OCI-M1 (cell line): ENCODE results near the gene MAPT.
"Not testable (repeated sequence)": the region's sequence is repeated elsewhere in the genome, so short reads cannot be mapped to it uniquely, and the experiment has no call there.

Experiments
- DNase-seq: peaks from one replicate; lab custom pipeline; 2025; lab: John Stamatoyannopoulos, UW

The MAPT gene

DNA sequence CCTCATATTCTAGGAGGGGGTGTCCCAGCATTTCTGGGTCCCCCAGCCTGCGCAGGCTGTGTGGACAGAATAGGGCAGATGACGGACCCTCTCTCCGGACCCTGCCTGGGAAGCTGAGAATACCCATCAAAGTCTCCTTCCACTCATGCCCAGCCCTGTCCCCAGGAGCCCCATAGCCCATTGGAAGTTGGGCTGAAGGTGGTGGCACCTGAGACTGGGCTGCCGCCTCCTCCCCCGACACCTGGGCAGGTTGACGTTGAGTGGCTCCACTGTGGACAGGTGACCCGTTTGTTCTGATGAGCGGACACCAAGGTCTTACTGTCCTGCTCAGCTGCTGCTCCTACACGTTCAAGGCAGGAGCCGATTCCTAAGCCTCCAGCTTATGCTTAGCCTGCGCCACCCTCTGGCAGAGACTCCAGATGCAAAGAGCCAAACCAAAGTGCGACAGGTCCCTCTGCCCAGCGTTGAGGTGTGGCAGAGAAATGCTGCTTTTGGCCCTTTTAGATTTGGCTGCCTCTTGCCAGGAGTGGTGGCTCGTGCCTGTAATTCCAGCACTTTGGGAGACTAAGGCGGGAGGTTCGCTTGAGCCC lies 116.3 kb downstream of the MAPT start:
- DNase-seq: no peak

DNA sequence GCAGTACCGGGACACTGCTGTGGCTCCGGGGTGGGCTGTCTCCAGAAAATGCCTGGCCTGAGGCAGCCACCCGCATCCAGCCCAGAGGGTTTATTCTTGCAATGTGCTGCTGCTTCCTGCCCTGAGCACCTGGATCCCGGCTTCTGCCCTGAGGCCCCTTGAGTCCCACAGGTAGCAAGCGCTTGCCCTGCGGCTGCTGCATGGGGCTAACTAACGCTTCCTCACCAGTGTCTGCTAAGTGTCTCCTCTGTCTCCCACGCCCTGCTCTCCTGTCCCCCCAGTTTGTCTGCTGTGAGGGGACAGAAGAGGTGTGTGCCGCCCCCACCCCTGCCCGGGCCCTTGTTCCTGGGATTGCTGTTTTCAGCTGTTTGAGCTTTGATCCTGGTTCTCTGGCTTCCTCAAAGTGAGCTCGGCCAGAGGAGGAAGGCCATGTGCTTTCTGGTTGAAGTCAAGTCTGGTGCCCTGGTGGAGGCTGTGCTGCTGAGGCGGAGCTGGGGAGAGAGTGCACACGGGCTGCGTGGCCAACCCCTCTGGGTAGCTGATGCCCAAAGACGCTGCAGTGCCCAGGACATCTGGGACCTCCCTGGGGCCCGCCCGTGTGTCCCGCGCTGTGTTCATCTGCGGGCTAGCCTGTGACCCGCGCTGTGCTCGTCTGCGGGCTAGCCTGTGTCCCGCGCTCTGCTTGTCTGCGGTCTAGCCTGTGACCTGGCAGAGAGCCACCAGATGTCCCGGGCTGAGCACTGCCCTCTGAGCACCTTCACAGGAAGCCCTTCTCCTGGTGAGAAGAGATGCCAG lies 117.6 kb downstream of the MAPT start:
- DNase-seq: no peak

DNA sequence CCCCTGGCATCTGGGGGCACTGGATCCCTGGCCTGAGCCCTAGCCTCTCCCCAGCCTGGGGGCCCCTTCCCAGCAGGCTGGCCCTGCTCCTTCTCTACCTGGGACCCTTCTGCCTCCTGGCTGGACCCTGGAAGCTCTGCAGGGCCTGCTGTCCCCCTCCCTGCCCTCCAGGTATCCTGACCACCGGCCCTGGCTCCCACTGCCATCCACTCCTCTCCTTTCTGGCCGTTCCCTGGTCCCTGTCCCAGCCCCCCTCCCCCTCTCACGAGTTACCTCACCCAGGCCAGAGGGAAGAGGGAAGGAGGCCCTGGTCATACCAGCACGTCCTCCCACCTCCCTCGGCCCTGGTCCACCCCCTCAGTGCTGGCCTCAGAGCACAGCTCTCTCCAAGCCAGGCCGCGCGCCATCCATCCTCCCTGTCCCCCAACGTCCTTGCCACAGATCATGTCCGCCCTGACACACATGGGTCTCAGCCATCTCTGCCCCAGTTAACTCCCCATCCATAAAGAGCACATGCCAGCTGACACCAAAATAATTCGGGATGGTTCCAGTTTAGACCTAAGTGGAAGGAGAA lies 118.2 kb downstream of the MAPT start:
- DNase-seq: no peak

DNA sequence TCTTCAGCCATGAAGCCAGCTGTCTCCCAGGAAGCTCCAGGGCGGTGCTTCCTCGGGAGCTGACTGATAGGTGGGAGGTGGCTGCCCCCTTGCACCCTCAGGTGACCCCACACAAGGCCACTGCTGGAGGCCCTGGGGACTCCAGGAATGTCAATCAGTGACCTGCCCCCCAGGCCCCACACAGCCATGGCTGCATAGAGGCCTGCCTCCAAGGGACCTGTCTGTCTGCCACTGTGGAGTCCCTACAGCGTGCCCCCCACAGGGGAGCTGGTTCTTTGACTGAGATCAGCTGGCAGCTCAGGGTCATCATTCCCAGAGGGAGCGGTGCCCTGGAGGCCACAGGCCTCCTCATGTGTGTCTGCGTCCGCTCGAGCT lies 118.8 kb downstream of the MAPT start:
- no peak for DNase-seq

DNA sequence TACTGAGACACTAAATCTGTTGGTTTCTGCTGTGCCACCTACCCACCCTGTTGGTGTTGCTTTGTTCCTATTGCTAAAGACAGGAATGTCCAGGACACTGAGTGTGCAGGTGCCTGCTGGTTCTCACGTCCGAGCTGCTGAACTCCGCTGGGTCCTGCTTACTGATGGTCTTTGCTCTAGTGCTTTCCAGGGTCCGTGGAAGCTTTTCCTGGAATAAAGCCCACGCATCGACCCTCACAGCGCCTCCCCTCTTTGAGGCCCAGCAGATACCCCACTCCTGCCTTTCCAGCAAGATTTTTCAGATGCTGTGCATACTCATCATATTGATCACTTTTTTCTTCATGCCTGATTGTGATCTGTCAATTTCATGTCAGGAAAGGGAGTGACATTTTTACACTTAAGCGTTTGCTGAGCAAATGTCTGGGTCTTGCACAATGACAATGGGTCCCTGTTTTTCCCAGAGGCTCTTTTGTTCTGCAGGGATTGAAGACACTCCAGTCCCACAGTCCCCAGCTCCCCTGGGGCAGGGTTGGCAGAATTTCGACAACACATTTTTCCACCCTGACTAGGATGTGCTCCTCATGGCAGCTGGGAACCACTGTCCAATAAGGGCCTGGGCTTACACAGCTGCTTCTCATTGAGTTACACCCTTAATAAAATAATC lies 119.3 kb downstream of the MAPT start:
- no peak for DNase-seq

DNA sequence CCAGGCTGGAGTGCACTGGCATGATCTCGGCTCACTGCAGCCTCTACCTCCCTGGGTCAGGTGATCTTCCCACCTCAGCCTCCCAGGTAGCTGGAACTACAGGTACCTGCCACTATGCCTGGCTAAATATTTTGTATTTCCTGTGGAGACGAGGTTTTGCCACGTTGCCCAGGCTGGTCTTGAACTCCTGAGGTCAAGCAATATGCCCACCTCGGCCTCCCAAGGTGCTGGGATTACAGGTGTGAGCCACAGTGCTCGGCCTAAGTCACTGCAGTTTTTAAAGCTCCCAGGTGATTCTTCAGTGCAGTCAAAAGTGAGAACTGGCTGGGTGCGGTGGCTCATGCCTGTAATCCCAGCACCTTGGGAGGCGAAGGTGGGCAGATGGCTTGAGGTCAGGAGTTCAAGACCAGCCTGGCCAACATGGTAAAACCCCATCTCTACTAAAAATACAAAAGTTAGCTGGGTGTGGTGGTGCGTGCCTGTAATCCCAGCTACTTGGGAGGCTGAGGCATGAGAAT lies 125.1 kb downstream of the MAPT start:
- DNase-seq: not testable (repeated sequence)

DNA sequence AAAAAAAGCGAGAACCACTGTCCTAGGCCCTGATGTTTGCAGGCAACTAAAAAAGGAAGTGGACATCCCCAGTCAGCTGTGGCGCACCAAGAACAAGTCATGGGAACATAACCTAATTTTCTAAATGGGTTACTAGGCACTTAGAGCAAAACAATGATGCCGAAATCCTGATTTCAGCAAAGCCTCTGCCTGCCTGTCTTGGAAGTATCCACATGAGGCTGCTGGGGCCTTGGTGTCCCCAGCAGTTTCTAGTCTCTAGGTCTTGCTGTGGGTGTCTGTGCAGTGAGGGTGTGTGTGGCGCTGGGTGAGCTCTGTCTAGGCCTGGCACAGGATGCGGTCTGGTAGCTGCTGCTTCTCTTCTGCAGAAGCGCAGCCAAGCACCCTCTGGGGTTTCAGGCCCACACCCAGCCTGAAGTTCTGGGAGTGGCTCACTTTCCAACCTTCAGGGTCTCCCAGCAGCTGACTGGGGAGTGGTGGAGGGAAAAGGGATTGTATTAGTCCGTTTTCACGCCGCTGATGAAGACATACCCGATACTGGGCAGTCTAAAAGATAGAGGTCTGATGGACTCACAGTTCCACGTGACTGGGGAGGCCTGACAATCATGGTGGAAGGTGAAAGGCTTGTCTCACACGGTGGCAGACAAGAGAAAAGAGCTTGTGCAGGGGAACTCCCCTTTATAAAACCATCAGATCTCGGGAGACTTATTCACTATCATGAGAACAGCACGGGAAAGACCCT lies 125.8 kb downstream of the MAPT start:
- no peak for DNase-seq

DNA sequence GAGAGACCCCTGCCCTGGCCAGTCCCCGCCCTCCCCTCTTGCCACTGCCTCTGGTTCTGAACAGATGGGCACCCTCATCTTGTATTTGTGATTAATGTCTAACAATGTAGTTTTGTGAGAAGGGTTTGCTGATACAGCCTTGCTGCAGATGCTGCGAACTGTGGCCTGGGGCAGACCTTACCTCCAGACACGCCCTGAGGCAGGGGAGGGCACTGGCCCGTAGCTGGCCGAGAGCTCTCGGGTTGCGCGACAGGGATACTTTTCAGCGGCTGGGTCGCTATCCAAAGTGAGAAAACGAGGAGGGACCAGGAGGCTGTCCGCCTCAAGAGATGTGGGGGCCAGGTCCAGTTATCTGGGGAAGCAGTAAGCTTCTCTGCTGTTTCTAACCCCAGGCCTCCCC lies 126.6 kb downstream of the MAPT start:
- no peak for DNase-seq

DNA sequence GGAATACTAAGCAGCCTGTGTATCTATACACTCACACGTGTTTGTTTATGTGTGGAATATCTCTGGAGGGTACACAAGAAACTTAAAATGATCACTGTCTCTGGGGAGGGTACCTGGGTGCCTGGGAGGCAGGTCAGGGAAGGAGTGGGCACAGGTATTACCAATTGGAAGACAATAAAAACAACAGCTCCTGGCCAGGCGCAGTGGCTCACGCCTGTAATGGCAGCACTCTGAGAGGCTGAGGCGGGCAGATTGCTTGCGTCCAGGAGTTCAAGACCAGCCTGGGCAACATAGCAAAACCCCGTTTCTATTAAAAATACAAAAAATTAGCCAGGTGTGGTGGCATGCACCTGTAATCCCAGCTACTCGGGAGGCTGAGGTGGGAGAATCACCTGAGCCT lies 129.0 kb downstream of the MAPT start:
- not testable (repeated sequence) for DNase-seq

DNA sequence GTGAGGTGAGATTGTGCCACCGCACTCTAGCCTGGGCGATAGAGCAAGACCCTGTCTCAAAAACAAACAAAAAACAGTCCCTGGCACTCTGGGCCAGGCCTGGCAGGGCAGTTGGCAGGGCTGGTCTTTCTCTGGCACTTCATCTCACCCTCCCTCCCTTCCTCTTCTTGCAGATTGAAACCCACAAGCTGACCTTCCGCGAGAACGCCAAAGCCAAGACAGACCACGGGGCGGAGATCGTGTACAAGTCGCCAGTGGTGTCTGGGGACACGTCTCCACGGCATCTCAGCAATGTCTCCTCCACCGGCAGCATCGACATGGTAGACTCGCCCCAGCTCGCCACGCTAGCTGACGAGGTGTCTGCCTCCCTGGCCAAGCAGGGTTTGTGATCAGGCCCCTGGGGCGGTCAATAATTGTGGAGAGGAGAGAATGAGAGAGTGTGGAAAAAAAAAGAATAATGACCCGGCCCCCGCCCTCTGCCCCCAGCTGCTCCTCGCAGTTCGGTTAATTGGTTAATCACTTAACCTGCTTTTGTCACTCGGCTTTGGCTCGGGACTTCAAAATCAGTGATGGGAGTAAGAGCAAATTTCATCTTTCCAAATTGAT lies 129.5 kb downstream of the MAPT start:
- no peak for DNase-seq

DNA sequence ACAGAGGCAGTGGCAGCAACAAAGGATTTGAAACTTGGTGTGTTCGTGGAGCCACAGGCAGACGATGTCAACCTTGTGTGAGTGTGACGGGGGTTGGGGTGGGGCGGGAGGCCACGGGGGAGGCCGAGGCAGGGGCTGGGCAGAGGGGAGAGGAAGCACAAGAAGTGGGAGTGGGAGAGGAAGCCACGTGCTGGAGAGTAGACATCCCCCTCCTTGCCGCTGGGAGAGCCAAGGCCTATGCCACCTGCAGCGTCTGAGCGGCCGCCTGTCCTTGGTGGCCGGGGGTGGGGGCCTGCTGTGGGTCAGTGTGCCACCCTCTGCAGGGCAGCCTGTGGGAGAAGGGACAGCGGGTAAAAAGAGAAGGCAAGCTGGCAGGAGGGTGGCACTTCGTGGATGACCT lies 130.2 kb downstream of the MAPT start:
- DNase-seq: no peak

DNA sequence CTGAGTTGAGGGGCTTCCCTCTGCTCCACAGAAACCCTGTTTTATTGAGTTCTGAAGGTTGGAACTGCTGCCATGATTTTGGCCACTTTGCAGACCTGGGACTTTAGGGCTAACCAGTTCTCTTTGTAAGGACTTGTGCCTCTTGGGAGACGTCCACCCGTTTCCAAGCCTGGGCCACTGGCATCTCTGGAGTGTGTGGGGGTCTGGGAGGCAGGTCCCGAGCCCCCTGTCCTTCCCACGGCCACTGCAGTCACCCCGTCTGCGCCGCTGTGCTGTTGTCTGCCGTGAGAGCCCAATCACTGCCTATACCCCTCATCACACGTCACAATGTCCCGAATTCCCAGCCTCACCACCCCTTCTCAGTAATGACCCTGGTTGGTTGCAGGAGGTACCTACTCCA lies 130.7 kb downstream of the MAPT start:
- no peak for DNase-seq

DNA sequence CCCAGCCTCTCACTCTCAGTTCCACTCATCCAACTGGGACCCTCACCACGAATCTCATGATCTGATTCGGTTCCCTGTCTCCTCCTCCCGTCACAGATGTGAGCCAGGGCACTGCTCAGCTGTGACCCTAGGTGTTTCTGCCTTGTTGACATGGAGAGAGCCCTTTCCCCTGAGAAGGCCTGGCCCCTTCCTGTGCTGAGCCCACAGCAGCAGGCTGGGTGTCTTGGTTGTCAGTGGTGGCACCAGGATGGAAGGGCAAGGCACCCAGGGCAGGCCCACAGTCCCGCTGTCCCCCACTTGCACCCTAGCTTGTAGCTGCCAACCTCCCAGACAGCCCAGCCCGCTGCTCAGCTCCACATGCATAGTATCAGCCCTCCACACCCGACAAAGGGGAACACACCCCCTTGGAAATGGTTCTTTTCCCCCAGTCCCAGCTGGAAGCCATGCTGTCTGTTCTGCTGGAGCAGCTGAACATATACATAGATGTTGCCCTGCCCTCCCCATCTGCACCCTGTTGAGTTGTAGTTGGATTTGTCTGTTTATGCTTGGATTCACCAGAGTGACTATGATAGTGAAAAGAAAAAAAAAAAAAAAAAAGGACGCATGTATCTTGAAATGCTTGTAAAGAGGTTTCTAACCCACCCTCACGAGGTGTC lies 131.3 kb downstream of the MAPT start:
- DNase-seq: no peak

DNA sequence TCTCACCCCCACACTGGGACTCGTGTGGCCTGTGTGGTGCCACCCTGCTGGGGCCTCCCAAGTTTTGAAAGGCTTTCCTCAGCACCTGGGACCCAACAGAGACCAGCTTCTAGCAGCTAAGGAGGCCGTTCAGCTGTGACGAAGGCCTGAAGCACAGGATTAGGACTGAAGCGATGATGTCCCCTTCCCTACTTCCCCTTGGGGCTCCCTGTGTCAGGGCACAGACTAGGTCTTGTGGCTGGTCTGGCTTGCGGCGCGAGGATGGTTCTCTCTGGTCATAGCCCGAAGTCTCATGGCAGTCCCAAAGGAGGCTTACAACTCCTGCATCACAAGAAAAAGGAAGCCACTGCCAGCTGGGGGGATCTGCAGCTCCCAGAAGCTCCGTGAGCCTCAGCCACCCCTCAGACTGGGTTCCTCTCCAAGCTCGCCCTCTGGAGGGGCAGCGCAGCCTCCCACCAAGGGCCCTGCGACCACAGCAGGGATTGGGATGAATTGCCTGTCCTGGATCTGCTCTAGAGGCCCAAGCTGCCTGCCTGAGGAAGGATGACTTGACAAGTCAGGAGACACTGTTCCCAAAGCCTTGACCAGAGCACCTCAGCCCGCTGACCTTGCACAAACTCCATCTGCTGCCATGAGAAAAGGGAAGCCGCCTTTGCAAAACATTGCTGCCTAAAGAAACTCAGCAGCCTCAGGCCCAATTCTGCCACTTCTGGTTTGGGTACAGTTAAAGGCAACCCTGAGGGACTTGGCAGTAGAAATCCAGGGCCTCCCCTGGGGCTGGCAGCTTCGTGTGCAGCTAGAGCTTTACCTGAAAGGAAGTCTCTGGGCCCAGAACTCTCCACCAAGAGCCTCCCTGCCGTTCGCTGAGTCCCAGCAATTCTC lies 132.1 kb downstream of the MAPT start:
- DNase-seq: no peak

DNA sequence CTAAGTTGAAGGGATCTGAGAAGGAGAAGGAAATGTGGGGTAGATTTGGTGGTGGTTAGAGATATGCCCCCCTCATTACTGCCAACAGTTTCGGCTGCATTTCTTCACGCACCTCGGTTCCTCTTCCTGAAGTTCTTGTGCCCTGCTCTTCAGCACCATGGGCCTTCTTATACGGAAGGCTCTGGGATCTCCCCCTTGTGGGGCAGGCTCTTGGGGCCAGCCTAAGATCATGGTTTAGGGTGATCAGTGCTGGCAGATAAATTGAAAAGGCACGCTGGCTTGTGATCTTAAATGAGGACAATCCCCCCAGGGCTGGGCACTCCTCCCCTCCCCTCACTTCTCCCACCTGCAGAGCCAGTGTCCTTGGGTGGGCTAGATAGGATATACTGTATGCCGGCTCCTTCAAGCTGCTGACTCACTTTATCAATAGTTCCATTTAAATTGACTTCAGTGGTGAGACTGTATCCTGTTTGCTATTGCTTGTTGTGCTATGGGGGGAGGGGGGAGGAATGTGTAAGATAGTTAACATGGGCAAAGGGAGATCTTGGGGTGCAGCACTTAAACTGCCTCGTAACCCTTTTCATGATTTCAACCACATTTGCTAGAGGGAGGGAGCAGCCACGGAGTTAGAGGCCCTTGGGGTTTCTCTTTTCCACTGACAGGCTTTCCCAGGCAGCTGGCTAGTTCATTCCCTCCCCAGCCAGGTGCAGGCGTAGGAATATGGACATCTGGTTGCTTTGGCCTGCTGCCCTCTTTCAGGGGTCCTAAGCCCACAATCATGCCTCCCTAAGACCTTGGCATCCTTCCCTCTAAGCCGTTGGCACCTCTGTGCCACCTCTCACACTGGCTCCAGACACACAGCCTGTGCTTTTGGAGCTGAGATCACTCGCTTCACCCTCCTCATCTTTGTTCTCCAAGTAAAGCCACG lies 133.0 kb downstream of the MAPT start:
- DNase-seq: no peak

DNA sequence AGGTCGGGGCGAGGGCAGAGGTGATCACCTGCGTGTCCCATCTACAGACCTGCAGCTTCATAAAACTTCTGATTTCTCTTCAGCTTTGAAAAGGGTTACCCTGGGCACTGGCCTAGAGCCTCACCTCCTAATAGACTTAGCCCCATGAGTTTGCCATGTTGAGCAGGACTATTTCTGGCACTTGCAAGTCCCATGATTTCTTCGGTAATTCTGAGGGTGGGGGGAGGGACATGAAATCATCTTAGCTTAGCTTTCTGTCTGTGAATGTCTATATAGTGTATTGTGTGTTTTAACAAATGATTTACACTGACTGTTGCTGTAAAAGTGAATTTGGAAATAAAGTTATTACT lies 133.6 kb downstream of the MAPT start:
- DNase-seq: no peak

DNA sequence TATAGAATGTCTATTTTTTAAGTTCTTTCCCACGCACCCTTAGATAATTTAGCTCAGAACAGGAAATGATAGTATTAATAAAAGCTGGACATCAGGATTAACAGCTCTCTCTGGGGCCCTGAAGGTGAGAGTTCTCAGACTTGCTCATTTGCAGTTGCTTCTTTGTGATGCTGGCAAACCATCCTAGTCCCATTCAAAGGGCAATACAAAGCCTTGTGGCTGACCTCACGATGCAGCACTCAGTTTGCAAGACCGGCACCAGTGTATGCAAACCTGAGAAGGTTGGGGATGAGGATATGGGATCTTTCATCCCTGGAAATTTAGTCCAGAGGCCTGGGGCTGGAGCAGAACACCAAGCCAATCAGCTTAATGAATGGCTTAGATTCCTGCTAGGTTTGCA lies 134.0 kb downstream of the MAPT start:
- no peak for DNase-seq

DNA sequence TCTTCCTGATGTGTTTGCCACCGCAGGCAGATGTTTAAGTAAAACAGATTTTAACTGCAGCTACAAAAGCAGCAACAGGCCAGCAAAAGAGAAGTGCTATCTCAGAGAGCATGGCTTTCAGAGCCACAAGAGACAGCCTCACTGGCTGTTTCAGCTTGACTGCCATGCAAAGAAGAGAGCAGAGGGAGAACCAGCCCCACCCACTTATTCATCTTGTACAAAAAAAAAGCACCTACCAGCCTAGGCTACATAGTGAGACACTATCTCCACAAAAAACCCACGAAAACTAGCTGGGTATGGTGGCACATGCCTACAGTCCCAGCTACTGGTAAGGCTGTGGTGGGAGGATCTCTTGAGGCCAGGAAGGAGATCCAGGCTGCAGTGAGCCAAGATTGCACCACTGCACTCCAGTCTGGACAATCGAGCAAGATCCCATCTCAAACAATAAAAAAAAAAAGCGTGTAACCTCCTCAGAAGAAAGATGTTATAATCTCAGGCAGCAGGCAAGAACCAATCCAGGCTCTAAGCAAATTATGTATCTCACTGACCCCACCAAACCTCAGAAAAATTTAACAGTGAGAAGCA lies 134.7 kb downstream of the MAPT start:
- no peak for DNase-seq

DNA sequence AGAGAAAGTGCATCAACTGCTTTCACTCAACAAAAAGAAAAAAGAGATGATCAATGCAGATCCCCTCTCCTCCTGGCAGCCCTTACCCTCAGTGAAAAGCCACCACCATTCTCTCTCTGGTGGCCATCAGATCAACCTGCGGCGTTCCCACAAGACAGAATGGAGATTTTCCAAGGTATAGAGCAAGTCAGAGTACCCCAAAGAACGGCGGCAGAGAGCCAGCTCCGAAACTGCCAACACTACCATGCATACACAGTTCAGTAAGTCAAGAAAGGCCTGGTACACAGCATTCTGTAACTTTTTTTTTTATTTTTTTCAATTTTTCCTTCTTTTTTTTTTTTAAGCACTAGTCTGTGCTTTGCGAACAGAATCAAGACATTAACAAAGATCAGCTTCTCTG lies 135.3 kb downstream of the MAPT start:
- DNase-seq: no peak
